HG03097 (cell line): ENCODE results near the gene KDM1B.

Experiments used
- ATAC-seq: cut with Tn5 transposase; IDR thresholded peaks from one replicate; pipeline ENCODE4 v1.9.1; 2021; ENCODE audit not compliant: unreplicated experiment, low FRiP score

KDM1B gene

DNA sequence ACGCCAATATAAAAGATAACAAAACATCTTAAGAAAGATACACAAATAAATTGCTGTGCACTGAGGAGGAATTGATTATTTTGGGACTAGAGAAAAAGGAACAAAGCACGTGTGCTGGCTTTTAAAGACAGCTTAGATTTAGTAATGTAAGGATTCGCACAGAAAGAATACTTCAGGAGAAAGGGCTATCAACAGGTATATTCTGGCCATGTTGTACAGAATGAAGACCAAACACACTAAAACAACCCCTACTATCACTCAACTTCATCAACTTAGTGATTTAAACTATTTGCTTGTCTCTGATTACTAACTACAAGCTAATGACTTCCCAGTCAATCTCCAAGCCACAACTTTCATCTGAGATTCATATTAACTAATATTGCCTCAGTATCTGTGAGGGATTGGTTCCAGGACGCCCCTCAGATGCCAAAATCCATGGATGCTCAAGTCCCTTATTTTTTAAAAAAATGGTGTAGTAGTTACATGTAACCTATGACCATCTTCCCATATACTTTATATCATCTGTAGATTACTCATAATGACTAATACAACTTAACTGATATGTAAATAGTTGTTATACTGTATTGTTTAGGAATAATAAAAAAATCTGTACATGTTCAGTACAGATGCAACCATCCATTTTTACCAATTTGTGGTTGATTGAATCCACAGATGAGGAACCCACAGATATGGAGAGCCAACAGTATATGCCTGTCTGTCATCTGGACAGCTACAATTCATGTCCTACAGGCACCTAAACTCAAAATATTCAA is 104.6 kb downstream of the KDM1B start:
- ATAC-seq = no peak

- peak; percentile 24 for ATAC-seq
Measured at GRCh38 chr6:18260448-18261106, 105.4 kb downstream of the KDM1B start.

GRCh38 chr6:18261877-18262276 is 106.7 kb downstream of the KDM1B start:
- ATAC-seq = no peak

- peak; percentile 47 for ATAC-seq
Measured at GRCh38 chr6:18262702-18263417, 107.6 kb downstream of the KDM1B start.

- ATAC-seq = peak; percentile 10
Measured at GRCh38 chr6:18263418-18264218, 108.4 kb downstream of the KDM1B start.

DNA sequence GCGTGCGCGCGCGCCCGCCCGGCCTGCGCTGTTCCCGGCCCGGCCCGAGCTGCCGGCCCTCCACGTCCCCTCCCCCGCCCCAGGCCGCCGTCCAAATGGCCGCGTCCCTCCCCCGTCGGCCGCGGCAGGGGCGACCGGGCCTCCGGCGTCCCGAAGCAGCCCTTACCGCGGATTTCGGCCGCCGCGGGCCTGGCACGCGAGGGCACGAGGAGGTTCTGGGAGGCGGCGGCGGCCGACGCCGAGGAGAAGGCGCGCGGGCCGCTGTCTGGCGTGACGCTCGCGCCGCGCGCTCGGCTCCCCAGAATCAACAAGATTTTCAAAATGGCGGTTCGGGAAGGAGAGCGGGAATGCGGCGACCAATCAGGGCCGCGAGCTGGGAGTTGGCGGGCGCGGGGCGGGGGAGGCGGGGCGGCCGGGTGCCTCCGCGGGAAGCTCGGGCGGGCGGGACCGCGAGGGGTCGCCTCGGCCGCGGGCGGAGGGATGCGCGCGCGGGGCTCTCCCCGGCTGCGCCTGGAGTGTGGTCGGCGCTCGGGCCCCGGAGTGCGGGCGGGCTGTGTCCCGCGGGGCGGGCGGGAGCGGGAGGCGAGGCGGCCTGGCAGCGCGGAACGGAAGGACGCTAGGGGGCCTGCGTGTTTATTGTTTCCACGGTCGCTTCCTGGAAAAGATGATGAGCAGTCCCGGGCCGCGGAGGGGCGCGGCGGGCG is 109.1 kb downstream of the KDM1B start, which contains the start of gene DEK:
Gene DEK (minus strand): TSS at position 312 of the 704 bp plus-strand sequence. CDS start 543 bp downstream, outside the sequence.
- ATAC-seq = peak; percentile 32

DNA sequence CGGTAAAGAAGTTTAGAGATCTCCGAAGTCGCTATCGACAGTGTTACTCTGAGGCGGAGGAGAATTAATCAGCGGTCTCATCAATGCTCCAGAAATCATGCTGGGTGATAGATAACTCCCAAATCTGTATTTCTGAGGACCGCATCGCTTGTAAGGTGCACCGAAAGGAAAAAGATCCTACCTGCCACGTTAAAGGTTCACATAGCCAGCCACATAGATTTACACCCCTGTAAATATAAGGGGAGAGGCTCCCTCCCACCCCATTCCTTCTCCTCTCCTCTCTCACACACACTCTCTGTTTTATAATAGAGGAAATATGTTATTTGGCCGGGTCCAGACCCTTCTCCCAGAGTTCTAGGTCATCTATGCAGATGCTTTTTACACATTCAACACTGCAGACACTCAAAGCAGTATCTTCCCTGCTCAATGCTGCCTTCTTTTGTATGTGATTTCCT is 109.7 kb downstream of the KDM1B start:
- no peak for ATAC-seq

- no peak for ATAC-seq
Measured at GRCh38 chr6:18265787-18266522, 110.7 kb downstream of the KDM1B start.

- ATAC-seq = no peak
Measured at GRCh38 chr6:18266523-18266912, 111.3 kb downstream of the KDM1B start.

DNA sequence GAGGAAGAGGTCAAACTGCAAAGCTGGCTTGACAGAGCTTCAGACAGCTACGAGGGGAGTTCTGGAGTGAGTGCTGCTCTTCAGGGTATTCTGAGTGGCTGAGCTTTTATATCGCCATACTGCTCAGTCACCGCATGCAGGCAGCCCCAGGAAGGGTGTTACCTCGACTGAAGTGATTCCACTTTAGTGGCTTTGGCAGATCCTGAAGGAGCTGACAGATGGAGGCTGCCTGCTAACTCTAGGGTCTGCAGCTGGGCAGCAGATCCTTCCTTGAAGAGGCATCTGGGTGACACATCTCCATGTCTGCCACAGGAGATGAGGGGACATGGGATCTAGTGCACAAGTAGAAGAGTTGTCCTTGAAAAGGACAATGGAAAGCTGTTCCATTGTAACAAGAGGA is 112.8 kb downstream of the KDM1B start:
- ATAC-seq = no peak

DNA sequence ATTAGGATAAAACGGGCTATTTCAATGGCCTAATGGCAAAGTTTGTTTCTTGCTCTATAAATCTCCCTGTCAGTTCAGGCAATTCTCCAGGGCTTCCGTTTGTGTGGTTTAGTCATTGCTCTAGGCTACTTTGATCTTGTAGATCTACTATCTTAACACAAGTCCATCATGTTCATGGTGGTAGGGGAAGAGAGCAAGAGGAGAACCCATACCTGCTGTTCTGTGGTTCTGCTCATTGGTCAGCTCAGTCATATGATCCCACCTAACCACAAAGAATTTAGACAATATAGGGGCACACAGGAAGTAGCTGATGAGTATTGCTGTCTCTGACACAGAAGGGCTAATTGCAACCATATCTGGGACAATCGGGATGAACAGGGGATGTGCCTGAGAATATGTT is 114.0 kb downstream of the KDM1B start:
- no peak for ATAC-seq

DNA sequence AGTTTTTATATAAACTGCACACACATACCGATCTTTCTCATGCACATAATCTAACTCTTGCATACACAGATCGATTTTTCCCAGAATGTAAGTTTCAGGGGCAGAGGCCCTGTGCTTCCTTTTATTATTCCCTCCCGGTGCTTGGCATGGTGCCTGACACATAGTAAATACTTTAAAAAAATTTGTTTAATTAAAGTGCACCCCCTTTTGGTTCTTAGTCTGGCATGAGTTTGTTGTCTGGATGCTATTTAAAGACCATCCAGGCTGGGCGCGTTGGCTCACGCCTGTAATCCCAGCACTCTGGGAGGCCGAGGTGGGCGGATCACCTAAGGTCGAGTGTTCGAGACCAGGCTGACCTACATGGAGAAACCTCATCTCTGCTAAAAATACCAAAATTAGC is 114.5 kb downstream of the KDM1B start:
- no peak for ATAC-seq

DNA sequence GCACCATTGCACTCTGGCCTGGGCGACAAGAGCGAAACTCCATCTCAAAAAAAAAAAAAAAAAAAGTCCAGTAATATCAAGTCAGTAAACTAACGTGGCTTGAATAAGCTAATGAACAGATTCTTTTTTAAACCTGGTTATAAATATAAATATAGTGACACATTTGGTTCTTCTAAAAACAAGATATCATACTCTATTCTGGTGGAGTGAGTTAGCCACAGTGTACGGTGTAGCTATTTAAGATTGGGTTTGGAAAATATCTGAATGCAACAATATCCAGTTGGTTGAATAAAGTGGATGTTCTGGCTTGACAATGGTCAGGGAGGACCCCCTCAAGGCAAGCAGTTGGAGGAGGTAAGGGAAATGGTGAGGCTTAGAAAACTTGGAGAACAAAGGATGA is 115.0 kb downstream of the KDM1B start:
- ATAC-seq = no peak
